DND-41 (cell line): ENCODE data around the gene SH3BP5.

Experiments used
- ATAC-seq: fragments of 200-7000 bp; cut with Tn5 transposase; 3 replicates; pipeline ENCODE4 v1.9.1; 2021; ENCODE audit warnings: low read depth; ENCODE audit not compliant: insufficient read depth
- DNase-seq: peaks from one replicate; pipeline ENCODE4 v3.0.0-alpha.2; 2020
- H2AFZ ChIP-seq: 2 replicates; pipeline ENCODE4 v1.6.0; 2012; ENCODE audit warnings: low read depth, low read length
- H3K27ac ChIP-seq: 2 replicates; pipeline ENCODE4 v1.5.1; 2012; ENCODE audit warnings: low read length, inconsistent platforms
- H3K27me3 ChIP-seq: fragments of 200-600 bp; sonication (generic); 2 replicates; pipeline ENCODE4 v1.6.0; 2012; ENCODE audit warnings: low read length, mild to moderate bottlenecking, inconsistent platforms; ENCODE audit not compliant: insufficient read depth, poor library complexity
- H3K36me3 ChIP-seq: 2 replicates; pipeline ENCODE4 v1.5.1; 2012; ENCODE audit warnings: low read length, inconsistent platforms; ENCODE audit not compliant: insufficient read depth
- H3K4me1 ChIP-seq: 2 replicates; pipeline ENCODE4 v1.5.1; 2012; ENCODE audit warnings: mild to moderate bottlenecking, low read length; ENCODE audit not compliant: insufficient read depth
- H3K4me2 ChIP-seq: 2 replicates; pipeline ENCODE4 v1.6.0; 2012; ENCODE audit warnings: mild to moderate bottlenecking, moderate library complexity, low read length, inconsistent platforms; ENCODE audit not compliant: insufficient read depth
- H3K4me3 ChIP-seq, 2 experiments: fragments of 200-600 bp in 1 of 2; shearing (Covaris generic) in 1 of 2; 2 replicates each; pipeline ENCODE4 v1.5.1; 2012 to 2016; ENCODE audit warnings: inconsistent platforms in 2 of 2, low read length in 2 of 2, mild to moderate bottlenecking in 2 of 2, low read depth in 1 of 2, moderate library complexity in 1 of 2
- H3K79me2 ChIP-seq: 2 replicates; pipeline ENCODE4 v1.6.0; 2012; ENCODE audit warnings: low read length, inconsistent platforms; ENCODE audit not compliant: insufficient read depth
- H3K9ac ChIP-seq: 2 replicates; pipeline ENCODE4 v1.6.0; 2012; ENCODE audit warnings: low read depth, mild to moderate bottlenecking, inconsistent platforms, low read length, moderate library complexity
- H3K9me3 ChIP-seq: 2 replicates; pipeline ENCODE4 v1.5.1; 2012; ENCODE audit warnings: low read length, moderate library complexity, mild to moderate bottlenecking, inconsistent platforms; ENCODE audit not compliant: insufficient read depth, severe bottlenecking
- H4K20me1 ChIP-seq: 2 replicates; pipeline ENCODE4 v1.6.0; 2012; ENCODE audit warnings: low read length; ENCODE audit not compliant: insufficient read depth
- CTCF ChIP-seq: IDR thresholded peaks from 2 replicates; pipeline ENCODE4 v1.5.1; 2012; ENCODE audit warnings: borderline replicate concordance, low read length, moderate library complexity, mild to moderate bottlenecking; ENCODE audit not compliant: poor library complexity, severe bottlenecking; ENCODE audit errors: extremely low read depth
- EZH2 ChIP-seq: IDR thresholded peaks from 3 replicates; pipeline ENCODE4 v1.6.1; 2012; ENCODE audit warnings: borderline replicate concordance, low read depth, mild to moderate bottlenecking, moderate library complexity, low read length, inconsistent platforms; ENCODE audit not compliant: severe bottlenecking

The SH3BP5 gene

GRCh38 chr3:15375461-15376000 is 43.1 kb upstream of the SH3BP5 start:
- H3K27me3 ChIP-seq: no peaks in the 10 kb centered on the region
- H2AFZ ChIP-seq: no peak overlapping the region
- H3K4me2 ChIP-seq: no peak overlapping the region
- DNase-seq (no peak), ATAC-seq (no peak)
- peaks cover 7% of the 10 kb centered on the region for H3K4me1 ChIP-seq
- H3K4me3 ChIP-seq: no peak overlapping the region
- no peak overlapping the region for H3K27ac ChIP-seq
- no peak for TF ChIP-seq CTCF
- no peak for TF ChIP-seq EZH2
- no peaks in the 10 kb centered on the region for H4K20me1 ChIP-seq
- no peaks in the 10 kb centered on the region for H3K9me3 ChIP-seq
- H3K9ac ChIP-seq: no peak overlapping the region
- H3K79me2 ChIP-seq: no peaks in the 10 kb centered on the region
- H3K36me3 ChIP-seq: no peaks in the 10 kb centered on the region

- no peak overlapping the region for H3K27ac ChIP-seq
- no peak overlapping the region for H3K4me3 ChIP-seq
- DNase-seq (no peak), ATAC-seq (no peak)
- H4K20me1 ChIP-seq: no peaks in the 10 kb centered on the region
- H3K9me3 ChIP-seq: no peaks in the 10 kb centered on the region
- H3K36me3 ChIP-seq: no peaks in the 10 kb centered on the region
- TF ChIP-seq EZH2: no peak
- TF ChIP-seq CTCF: no peak
- H3K4me2 ChIP-seq: no peak overlapping the region
- no peaks in the 10 kb centered on the region for H3K27me3 ChIP-seq
- H3K4me1 ChIP-seq: peaks cover 4% of the 10 kb centered on the region
- no peaks in the 10 kb centered on the region for H3K79me2 ChIP-seq
- no peak overlapping the region for H2AFZ ChIP-seq
- no peak overlapping the region for H3K9ac ChIP-seq
These were observed 40.5 kb upstream of the SH3BP5 start for GRCh38 chr3:15372918-15373317.

GRCh38 chr3:15368561-15369135 is 36.3 kb upstream of the SH3BP5 start:
- ATAC-seq: no peak
- TF ChIP-seq EZH2 (no peak), CTCF (no peak)
- H2AFZ ChIP-seq: no peak overlapping the region

More at GRCh38 chr3:15368561-15369135, 36.3 kb upstream of the SH3BP5 start:
- Histone ChIP-seq H3K9ac (no peak overlapping the region), H4K20me1 (no peaks in the 10 kb centered on the region), H3K4me3 (no peak overlapping the region), H3K9me3 (peaks cover 2% of the 10 kb centered on the region), H3K27ac (no peak overlapping the region), H3K4me1 (no peaks in the 10 kb centered on the region), H3K79me2 (no peaks in the 10 kb centered on the region), H3K4me2 (no peak overlapping the region), H3K27me3 (no peaks in the 10 kb centered on the region), H3K36me3 (no peaks in the 10 kb centered on the region)
- DNase-seq: no peak
